ENCODE results near the gene A4GALT. TPM values are rescaled to one million over a fixed set of nuclear protein-coding genes. Genes with fewer than 3 reads are reported as not detected.

The A4GALT gene
- 24.9 and 38.0 TPM in 2 replicates for total RNA-seq

GRCh38 chr22:42720263-42721044 is at the start of gene A4GALT:
Gene A4GALT, minus strand, starts transcription at chr22:42720870. Its CDS starts 26,919 bp downstream, at chr22:42693951.

GRCh38 chr22:42649246-42650099 is 71.2 kb downstream of the A4GALT start, which contains the start of gene CYB5R3:
Gene CYB5R3, minus strand, starts transcription at chr22:42649392. Its CDS starts 77 bp downstream, at chr22:42649315.

Other genes with a start within 250 kb of the A4GALT start
- gene RRP7A, start 201.1 kb downstream of the A4GALT start, total RNA-seq = 17.4 and 18.3 TPM in 2 replicates
- 6.1 and 9.0 TPM in 2 replicates for gene SERHL2, start 166.9 kb downstream of the A4GALT start, total RNA-seq
- gene POLDIP3, start 106.0 kb downstream of the A4GALT start, total RNA-seq = 22.7 and 26.2 TPM in 2 replicates
- gene ATP5MGL, start 80.3 kb downstream of the A4GALT start, total RNA-seq = 0.34 and 0.47 TPM in 2 replicates
- gene CYB5R3, start 71.5 kb downstream of the A4GALT start, total RNA-seq = 43.6 and 48.1 TPM in 2 replicates
- 42.9 and 57.2 TPM in 2 replicates for gene ARFGAP3, start 136.4 kb upstream of the A4GALT start, total RNA-seq

All from bronchial smooth muscle cell (primary cell).